Measurements from ENCODE around the gene SMOC1.

Gene SMOC1

DNA sequence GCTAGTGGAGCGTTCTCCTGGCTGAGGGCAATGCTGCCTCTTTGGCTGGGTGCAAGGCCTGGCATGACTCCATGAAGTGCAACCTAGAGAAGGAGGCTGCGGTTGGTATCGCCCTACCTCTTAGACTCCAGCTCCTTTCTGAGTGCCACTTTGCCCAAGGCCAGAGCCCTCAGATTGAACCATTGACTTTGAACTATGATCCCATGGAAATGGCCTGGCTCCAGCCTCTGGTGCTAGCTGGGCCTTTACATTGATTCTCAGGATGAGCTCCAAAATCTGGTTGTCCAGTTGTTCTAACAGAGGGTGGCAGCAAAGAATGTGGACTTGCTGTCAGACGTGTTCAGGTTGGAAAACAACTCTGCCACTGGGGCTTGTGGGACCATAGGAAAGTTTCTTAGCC is 16.1 kb upstream of the SMOC1 start:
- DNase-seq (ENCODE audit: low read depth), result no peak

DNA sequence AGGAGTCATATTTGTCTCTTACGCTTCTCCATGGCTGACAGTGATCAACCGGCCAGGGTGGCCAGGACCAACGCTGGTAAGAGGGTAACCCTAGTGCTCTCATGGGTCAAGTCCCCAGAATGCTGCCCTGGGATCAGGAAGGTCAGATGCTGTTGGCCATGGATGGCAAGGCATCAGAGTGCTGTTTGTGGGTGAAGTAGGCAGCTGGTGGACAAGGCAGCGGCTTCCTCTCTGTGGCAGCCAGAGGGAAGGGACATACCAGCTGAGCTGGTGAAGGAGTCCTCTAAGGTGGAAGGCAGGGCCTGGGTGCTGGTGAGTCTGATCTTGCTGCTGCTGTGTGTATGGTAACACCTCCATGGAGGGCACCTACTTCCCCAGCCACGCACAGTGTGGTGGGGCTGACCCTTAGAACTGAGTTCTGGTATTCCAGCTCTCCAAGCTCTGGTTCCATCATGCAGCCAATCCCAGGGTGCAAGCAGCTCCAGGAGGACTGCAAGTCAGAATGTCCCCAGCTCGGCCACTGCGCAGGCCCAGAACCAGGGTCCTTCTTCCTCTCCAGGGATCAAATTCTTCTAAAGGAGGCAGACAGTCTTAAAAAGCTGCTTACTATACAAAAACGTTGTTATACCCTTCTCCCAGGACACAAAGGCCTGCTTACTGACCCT is 13.4 kb upstream of the SMOC1 start:
- no peak for DNase-seq (ENCODE audit: low read depth)

DNA sequence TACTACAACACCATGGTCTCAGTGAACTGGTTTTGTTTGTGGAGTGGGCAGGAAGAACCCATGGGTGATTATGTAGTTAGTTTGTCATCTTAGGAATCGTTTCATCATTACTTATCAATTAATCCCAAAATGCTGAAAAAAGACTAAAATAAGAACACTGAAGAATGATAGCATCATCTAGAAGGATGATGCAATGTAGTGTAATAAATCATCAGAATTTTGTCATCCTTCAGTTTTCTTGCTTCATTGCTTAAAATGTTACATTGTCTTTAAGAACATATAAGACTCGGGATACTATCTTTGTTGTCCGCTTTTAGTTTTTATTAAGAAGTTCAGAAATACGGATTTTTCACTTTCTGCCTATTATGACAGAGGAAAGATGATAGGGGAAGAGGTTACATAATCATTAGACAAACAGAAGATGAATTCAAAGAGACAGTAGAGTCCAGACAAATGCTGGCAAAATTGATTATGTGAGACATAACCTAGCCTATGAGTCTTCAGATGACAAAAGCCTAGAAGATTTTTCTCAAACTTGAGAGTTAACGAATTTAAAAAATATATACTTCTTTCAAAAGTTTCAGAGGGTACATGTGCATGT is 10.8 kb upstream of the SMOC1 start:
- DNase-seq (ENCODE audit: low read depth), result no peak

DNA sequence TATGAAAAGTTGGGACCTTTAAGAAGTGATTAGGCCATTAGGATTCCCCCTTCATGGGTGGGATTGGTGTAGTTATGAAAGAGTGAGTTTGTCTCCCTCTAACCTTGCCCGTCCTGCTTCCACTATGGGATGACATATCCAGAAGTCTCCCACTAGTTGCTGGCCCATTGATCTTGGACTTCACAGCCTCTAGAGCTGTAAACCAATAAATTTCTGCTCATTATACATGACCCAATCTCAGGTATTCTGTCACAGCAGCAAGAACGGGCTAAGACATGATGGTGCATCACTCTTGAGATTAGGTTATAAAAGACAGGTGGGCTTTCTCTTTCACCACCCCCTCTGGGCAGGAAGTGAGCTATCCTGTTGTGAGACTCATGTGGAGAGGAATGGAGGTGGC is 8.6 kb upstream of the SMOC1 start:
- DNase-seq (ENCODE audit: low read depth), result no peak

DNA sequence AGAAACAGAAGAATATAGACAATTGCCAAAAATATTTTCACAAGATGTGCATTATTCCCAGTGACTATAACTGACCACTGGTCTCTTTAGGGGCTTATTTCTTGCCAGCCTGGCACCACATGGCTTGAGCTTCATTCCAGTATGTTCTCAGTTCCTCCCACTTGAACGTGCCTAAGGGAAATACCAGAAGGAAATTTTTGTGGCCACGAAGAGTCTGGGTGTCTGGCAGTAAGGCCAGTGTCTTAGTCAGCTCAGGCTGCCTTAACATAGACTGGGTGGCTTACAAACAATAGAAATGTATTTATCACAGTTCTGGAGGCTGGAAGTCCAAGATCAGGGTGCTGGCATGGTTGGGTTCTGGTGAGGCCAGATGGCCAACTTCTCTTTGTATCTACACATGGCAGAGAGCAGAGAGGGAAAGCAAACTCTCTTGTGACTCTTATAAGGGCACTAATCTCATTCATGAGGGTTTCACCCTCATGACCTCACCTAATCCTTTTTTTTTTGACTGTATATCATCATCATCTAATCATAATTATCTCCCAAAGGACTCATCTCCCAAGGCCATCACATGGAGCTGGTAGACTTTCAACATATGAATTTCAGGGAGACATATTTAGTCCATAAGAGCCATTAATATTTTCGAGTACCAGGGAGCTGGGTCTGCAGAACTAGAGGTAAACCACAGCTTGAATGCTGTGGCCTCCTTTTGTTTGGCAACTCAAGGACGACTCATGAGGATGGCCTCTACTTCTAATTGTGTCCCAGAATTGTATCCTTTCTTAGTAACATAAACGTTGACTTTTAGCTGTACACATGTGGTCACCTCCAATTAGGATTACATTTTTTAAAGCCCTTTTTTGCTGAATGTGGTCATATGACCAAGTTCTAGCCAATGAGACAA is 5.1 kb upstream of the SMOC1 start:
- DNase-seq (ENCODE audit: low read depth), result no peak

DNA sequence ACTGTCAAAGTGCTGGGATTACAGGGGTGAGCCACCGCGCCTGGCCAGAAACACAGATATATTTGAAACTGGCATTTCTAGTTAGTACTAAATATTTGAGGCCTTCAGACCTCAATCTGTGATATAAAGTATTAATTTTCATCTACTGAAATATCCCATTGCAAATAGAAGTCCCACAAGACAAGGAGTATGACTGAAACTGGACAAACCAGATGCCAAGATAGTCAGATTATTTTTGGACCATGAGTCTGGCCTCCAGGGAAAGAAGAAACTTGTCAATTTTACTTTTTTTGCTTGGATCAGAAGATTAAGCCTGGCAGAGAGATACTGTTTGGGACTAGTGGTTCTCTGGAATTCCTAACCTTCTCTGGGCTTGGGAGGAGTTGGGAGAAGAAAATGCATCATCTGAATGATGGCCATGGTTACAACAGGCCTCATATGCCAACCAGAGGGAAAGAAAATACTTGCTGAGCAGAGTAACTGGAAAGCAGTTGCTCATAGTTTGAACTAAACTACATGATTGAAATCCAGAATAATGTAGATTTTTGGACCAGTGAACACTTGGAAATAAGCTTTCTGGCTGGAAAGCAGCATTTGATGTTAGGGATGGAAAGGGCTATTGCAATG is 2.9 kb upstream of the SMOC1 start:
- no peak for DNase-seq (ENCODE audit: low read depth)

DNA sequence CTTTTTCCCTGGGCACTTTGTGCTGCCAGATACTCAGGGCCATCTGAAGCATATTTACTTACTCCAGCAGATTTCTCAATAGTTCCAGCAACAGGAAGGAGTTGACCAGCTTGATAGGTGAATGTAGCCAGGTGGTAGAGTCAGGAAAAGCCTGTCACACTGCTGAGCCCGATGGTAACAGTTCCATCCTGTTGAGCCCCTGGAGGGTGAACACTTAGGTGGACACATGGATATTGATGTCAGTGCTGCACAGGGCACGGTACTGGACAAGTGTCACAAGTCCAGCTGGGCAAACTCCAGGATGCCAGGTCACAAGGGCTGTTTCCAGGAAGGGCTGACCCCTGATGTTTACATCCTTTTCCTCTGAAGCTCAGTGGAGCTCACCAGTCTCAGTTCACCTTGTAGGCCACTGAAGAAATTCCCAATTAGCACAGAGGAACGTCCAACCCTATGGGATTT is 2.3 kb upstream of the SMOC1 start:
- DNase-seq (ENCODE audit: low read depth), result no peak

DNA sequence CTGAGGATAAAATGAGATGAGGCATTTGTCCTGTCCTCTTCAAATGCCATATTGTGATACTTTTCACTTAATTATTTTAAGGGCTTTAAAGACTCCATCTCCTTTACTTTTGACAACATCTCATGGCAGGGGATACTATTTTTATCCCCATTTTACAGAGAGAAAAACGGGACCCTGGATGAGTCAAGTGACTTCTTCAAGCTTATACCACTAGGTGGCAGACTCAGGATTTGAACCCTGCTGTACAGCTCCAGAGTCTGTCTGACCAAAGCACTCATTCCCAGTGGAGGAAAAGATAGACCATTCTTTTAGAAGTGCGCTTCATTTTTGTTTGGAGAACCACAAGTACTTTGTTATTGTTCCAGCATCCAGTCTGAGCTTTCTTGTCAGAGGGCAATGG is 1.7 kb upstream of the SMOC1 start:
- no peak for DNase-seq (ENCODE audit: low read depth)

DNA sequence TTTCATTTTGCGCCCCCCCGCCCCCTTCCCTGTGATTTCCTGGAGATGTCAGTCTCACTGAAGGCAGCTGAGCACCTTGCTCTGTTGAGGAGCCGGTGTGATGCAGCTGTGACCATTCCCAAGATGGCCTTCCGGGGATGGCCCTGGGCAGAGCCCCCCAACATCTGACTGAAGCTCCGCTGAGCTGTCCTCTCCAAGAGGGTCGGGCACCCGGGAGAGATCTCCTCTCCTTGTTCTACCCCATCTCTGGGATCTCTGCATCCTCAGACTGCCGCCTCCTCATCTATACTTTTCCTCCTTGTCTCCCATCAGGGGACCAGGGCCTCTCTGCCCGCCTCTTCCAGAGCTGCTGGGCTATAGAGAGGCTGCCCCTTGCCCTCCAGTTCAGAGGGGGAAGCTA is 965 bp upstream of the SMOC1 start:
- DNase-seq (ENCODE audit: low read depth), result no peak

DNA sequence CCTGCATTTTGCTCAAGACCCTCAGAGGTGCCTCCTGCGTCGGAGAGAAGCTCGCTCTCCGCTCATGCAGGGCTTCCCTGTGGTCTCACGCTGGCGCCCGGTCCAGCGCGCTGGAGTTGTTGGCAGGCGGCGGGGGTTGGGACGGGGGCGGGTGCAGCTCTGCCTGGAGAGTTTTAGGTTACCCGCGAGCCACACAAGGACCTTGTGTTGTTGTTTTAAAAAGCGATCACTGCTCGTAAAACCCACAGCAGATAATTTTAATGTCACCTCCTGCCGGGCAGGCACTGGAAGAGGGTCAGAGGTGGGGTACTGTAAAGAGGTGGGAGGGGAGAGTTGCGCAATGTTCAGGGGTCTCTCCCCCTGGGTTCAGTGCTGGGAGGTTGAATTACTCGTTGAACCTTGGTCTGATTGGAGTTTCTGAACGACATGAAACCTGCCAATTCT is 850 bp downstream of the SMOC1 start:
- DNase-seq (ENCODE audit: low read depth), result no peak

DNA sequence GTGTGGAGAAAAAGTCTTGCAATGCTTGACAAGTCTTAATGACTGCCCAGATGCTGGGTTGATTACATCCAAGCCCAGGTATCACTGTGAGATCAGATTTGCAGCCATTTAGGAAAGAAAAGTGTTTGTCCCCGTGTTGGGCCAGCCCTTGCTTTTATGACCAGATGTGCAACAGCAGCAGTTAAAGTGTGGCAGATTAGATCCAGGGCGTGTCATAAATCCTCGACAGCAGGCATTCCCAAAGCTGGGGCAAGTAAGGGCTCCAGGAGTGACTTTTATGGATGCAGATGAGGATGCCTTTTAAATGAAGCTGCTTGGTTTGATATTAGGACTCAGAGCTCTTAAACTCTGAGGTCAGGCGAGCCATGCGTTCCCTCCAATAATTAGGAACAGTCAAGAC is 1.7 kb downstream of the SMOC1 start:
- DNase-seq (ENCODE audit: low read depth), result no peak

DNA sequence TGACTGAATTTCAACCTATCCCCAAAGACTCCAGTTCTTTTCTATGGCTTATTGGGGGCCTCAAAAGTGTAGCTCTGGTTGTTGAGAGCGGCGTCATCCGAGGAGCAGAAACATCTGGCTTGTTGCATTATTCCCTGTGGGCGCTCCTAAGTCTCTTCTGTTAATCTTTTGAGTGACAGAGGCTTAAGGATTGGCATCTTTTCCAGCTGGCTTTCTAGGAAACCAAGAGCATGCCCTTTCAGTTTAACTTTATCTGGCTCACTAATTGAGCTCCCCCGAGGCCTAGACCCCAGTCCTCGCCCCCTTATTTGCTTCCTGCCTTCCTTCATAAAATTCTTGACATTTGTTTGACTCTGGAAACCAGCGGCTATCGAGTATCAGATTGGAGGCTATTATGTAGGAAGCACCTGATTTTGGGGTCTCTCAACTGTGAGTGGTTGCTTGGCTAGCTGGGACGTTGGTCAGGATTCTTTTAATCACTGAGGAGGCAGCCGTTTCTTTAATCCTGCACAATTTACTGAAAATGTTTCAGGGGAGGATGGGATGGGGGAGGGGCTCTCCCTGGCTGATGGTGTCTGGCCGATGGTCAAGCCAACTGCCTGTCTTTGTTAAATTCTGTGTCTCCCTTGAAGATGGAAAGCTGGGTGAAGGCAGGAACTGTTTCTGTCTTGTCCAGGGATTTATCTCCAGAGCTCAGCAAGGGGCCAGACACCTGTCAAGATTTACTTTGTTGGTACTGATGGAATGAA is 3.1 kb downstream of the SMOC1 start:
- DNase-seq (ENCODE audit: low read depth), result no peak

DNA sequence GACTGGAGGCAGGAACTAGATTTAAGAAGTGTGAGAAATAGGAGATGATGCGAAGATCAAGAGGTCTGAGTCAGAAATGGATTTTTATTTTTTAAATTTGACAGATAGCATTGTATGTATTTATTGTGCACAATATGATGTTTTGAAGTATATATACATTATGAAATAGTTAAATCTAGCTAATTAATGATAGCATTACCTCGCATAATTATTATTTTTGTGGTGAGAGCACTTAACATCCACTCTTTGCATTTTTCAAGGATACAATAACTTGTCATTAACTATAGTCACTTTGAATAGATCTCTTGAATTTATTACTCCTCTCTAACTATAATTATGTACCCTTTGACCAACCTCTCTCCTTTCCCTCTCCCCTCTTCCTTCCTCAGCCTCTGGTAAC is 3.7 kb downstream of the SMOC1 start:
- DNase-seq (ENCODE audit: low read depth), result no peak

DNA sequence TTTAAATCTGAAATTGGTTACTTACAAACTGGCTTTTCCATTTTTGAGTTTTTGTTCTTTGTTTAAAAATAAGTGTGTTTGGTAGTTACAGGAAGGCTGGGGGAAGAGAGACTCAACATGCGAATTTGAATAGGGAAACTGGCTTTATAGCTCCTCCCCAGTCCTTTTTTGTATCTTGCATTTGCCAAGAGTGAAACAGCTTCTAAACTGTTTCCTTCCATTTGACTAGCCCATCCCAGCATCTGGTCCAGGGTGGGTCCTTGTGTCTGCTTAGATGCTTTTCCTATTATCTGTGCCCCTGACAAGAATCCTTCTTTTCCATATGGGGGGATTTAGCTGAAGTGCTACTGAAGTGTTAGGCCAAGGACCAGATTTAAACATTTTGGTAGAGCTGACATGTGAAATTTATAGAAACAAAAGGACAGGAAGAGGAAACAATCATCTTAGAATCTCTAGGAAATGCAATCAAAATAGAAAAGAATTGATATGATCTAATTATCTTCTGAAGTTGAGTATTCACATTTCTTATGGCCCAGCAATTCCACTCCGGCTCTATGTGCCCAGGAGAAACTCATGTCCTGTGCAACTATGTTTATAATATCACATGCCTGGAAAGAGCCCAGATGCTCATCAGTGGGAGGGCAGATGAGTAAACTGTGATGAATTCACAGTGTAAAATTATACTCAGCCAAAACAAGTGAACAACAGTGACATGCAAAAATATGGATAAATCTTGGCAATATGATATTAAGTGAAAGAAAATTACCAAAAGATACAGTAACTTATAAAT is 7.4 kb downstream of the SMOC1 start:
- no peak for DNase-seq (ENCODE audit: low read depth)

DNA sequence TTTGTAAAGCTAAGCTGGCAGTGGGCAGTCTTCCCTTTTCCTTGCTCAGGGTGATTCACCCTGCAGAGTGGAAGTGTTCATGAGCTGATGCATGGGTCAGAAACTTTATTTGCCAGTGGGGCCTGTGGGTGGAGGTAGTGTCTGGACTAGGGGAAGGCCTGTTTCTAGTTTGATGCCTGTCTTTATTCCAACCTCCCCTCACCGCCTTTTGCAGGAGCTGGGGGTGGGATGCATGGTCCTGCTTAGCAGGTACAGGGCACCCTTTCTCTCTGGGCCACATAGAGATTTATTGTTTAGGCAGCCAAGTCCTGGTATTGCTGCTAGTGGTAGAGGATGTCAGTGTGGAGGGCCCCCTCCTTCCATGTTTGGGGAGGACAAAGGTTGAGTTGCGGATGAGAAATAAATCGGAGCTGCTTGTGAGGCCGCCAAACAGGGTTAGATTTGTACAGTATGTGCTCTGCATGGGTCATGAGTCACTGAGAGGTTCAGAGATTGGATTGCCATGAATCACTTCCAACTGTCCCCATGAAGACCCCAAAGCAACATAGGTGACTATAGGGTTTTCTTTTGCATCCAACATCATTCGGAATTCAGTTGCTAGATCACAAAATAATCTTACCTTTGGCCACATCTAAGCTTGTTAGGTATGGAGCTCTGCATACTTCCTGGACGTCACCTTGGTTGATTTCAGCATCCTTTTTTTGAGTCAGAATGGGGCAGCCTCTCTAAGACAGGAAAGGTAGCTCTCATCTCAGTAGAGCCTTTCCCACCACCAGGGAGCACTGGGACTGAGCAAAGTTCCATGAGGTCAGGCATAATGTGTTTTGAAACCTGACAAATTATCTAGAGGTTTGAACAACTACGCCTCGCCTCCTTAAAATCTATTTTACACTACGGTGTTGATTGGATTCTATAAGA is 8.8 kb downstream of the SMOC1 start:
- no peak for DNase-seq (ENCODE audit: low read depth)

DNA sequence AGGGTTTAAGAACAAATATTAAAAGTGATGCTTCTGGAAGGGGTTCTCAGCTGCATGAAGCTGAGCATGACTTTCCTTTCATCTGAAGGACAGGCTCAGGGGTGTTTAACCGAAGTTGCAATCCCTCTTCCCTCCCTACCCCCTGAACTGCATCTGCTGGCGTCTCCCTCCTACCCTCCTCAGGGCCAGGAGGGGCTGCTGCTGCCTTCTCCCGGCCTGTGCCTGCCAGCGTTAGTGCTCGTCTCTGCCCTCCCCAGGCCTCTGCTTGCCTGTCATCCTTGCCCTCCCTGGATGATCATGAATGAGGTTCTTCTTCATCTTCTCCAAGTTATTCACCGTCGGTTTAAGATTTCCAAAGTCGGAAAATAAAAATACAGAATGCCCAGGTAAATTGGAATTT is 12.2 kb downstream of the SMOC1 start:
- DNase-seq (ENCODE audit: low read depth), result no peak

DNA sequence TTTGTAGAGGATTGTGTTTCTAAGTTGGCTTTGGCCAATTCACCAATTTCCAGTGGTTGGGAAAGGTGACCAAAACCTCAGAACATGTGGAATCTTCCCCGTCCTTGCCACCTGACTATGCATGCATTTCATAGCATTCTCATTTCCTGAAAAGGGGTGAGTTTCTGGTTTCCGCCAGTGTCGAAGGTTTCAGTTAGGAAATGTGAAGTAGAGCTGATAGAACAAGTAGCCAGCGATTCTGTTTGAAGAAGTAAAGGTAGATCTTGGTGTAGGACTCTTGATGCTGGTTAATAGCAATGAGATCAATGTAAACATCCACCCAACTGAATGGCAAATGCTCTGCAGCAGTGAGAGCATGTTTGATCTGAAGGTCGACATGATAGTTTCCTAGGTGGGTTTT is 15.9 kb downstream of the SMOC1 start:
- no peak for DNase-seq (ENCODE audit: low read depth)

DNA sequence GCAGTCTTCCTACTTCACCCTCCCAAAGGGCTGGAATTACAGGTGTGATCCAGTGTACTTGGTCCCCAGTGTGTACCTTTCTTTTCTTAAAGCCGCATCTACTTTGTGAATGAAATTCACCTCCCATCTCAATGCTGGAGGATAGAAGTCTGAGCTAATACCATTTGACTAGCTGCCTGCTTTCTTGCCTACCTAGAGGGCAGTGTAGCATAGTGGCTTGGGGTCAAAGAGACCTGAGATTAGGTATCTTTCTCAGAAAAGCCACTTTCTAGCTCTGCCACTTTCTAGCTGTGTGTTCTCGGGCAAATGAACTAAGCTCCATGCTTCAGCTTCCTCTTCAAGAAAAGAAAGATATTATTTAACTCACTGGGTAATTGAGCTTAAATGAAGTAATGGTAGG is 16.9 kb downstream of the SMOC1 start:
- DNase-seq (ENCODE audit: low read depth), result no peak

DNA sequence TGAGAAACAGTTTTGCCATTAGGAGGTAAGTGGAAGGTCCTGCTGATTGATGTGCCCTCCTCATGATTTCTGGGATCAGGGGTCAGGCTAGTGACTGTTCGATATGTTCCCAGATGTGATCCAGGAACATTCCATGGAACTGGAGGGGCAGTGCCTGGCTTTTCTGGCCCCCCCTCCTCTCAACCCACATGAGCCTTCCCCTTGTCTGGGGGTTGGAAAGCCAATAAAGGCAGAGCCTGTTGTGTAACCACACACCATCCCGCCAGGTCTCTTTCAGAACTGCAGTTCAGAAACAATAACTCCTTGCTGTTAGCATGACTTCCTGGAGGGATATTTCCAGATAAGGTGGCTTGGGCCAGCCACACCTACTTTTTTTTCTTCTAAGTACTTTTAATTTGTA is 17.8 kb downstream of the SMOC1 start:
- no peak for DNase-seq (ENCODE audit: low read depth)

DNA sequence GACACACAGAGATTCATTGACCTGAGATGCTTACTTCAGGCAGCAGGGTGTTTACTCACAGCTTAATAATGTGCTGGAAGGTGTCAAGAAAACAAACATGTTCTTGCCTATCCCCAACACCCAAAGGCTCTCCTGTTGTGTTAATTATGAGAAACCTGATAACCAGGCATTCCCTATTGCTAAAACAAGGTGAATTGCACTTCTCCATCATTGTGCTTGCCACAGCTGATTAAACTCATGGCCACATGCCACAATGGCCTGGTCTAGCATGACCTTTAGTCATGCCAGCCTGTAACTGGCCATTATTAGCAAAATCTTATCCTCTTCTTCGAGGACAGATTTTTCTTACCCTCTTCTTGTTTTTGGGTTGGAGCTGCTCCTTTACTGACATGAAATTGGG is 21.4 kb downstream of the SMOC1 start:
- DNase-seq (ENCODE audit: low read depth), result no peak

Measured in HS-27A (cell line).